Measurements from ENCODE around the gene MAPRE3. TPM values are rescaled to one million over a fixed set of nuclear protein-coding genes. Genes with fewer than 3 reads are reported as not detected.

Gene MAPRE3
- total and polyA plus RNA-seq, 9 of the 15 experiments (the other 6 are each of a cell fraction or from before 2014, with no cell fraction given), result 0.70 to 43.2 (median 12.6) TPM

DNA sequence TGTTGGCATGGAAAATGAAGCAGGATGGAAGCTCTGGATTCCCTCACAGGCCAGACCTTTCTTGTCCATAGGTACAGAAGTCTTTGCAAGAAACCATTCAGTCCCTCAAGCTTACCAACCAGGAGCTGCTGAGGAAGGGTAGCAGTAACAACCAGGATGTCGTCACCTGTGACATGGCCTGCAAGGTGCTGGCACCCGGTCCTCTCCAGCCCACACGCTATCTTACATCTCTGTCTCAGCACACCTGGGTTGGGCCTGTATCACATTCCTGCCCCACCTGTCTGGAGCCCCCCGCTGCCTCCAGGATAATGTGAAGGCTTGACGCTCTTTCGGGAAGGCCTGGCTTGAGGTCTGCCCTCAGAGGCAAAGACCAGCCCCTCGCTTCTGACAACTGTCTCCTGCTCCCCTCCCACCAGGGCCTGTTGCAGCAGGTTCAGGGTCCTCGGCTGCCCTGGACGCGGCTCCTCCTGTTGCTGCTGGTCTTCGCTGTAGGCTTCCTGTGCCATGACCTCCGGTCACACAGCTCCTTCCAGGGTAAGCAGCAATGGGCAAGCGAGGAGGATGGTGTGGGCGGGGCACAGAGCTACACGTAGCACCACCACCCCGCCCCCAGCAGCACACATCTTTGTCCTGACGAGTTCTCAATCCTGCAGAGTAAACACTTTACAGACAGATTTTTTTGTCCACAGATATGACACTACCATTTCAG is 68.3 kb downstream of the MAPRE3 start:
- Histone ChIP-seq H3K36me3 (ENCODE audit: control insufficient read depth, insufficient read depth, low read length) (peaks cover 98% of the 10 kb centered on the region), H3K9me1 (ENCODE audit: control insufficient read depth, insufficient read depth, low read length) (peaks cover 8% of the 10 kb centered on the region), H2AFZ (ENCODE audit: low read depth, low read length) (no peak overlapping the region), H3K9ac (ENCODE audit: insufficient read depth in 1 of 2, low read depth in 2 of 2, low read length in 2 of 2) (peak overlapping the region in 1 of 2 experiments; percentile 11; a peak in 1 of 4 replicates), H3K4me3 (no peak overlapping the region), H3K9me3 (replicated peaks; ENCODE audit: control insufficient read depth, insufficient read depth, low read depth, low read length) (no peaks in the 10 kb centered on the region), H3K27ac (ENCODE audit: extremely low read depth, low read depth, low read length) (no peak overlapping the region), H3K27me3 (ENCODE audit: control insufficient read depth in 2 of 2, insufficient read depth in 2 of 2, low read length in 2 of 2) (no peaks in the 10 kb centered on the region), H3K4me1 (replicated peaks in 1 of 2; ENCODE audit: control insufficient read depth in 2 of 2, insufficient read depth in 2 of 2, low read length in 2 of 2) (peaks cover 4 to 6% of the 10 kb centered on the region in 2 experiments; a peak in 3 of 5 replicates), H3K79me2 (ENCODE audit: control insufficient read depth, insufficient read depth, low read length) (peaks cover 19% of the 10 kb centered on the region), H4K20me1 (replicated peaks; ENCODE audit: control insufficient read depth, insufficient read depth, low read length) (no peaks in the 10 kb centered on the region), H3K4me2 (ENCODE audit: insufficient read depth, low read length) (no peak overlapping the region)
- intact Hi-C loops (cut with micrococcal nuclease) (no loop called here), in situ Hi-C loops (cut with MboI) (no loop called here)
- no peak for TF ChIP-seq MIER1 (IDR thresholded peaks at IDR 0.05; ENCODE audit: low read depth)
- peak; percentile 49; the same call in 1 of the 2 replicates for TF ChIP-seq POLR2G (IDR thresholded peaks at IDR 0.05; ENCODE audit: low read depth, low read length)
- FAIRE-seq (no peak), DNase-seq (ENCODE audit: extremely low read depth in 1 of 4, low spot score in 3 of 4) (no peak), ATAC-seq (no peak)
- POLR2A ChIA-PET, result interaction anchor here (0.7 to 1.7 kb wide), 11 partner anchors 9 to 195 kb away, joined by 3 to 6 read pairs (median 3); partner anchors contain the start of gene AGBL5
- 81% methylated on average over 14 of the region's 17 CpGs for WGBS (ENCODE audit: insufficient coverage, low coverage, missing lambda C conversion rate)
- CTCF ChIA-PET (ENCODE audit: low intra/inter-chr PET ratio), result no interaction called here
- BruUV-seq (replicated peaks), result no TSS peak

DNA sequence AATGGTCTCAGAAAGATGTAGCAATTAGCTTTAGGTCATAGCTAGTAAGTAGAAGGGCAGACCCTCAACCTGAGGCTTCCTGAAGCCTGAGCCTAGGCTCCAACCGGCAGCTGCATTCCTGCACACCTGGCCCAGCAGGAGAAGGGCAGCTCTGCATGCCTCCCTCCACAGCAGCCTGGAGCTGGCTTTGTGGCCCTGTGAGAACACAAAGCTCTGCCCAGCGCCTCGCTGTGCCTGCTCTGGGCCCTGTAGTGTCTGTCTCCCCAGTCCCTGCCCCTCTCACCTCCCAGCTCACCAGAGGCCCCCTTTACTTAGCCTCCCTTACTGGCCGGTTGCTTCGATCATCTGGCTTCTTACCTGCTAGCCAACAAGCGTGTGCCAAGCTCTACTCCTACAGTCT is 69.0 kb downstream of the MAPRE3 start:
- ATAC-seq (no peak), DNase-seq (ENCODE audit: extremely low read depth in 1 of 4, low spot score in 3 of 4) (no peak), FAIRE-seq (no peak)
- Histone ChIP-seq H3K9ac (ENCODE audit: insufficient read depth in 1 of 2, low read depth in 2 of 2, low read length in 2 of 2) (0 out of 4 replicates have a peak overlapping the region, but pooled peaks of 1 of the 2 experiments have one; percentile 38), H3K4me3 (no peak overlapping the region), H3K27ac (ENCODE audit: extremely low read depth, low read depth, low read length) (no peak overlapping the region), H2AFZ (ENCODE audit: low read depth, low read length) (no peak overlapping the region), H3K9me1 (ENCODE audit: control insufficient read depth, insufficient read depth, low read length) (peaks cover 9% of the 10 kb centered on the region), H3K4me2 (ENCODE audit: insufficient read depth, low read length) (no peak overlapping the region), H3K79me2 (ENCODE audit: control insufficient read depth, insufficient read depth, low read length) (peaks cover 12% of the 10 kb centered on the region), H3K27me3 (ENCODE audit: control insufficient read depth in 2 of 2, insufficient read depth in 2 of 2, low read length in 2 of 2) (no peaks in the 10 kb centered on the region), H4K20me1 (replicated peaks; ENCODE audit: control insufficient read depth, insufficient read depth, low read length) (no peaks in the 10 kb centered on the region), H3K36me3 (ENCODE audit: control insufficient read depth, insufficient read depth, low read length) (peaks cover 91% of the 10 kb centered on the region), H3K9me3 (replicated peaks; ENCODE audit: control insufficient read depth, insufficient read depth, low read depth, low read length) (no peaks in the 10 kb centered on the region), H3K4me1 (replicated peaks in 1 of 2; ENCODE audit: control insufficient read depth in 2 of 2, insufficient read depth in 2 of 2, low read length in 2 of 2) (no peaks in the 10 kb centered on the region; a peak in 2 of 5 replicates)
- WGBS (ENCODE audit: insufficient coverage, low coverage, missing lambda C conversion rate), result 90% methylated on average over 6 of the region's 6 CpGs
- ChIA-PET CTCF (ENCODE audit: low intra/inter-chr PET ratio) (no interaction called here), POLR2A (interaction anchor here (0.6 to 1.8 kb wide), 14 partner anchors 10 to 653 kb away, joined by 3 to 7 read pairs (median 3); partner anchors contain the start of genes AGBL5 and KHK)
- intact Hi-C loops (cut with micrococcal nuclease) (no loop called here), in situ Hi-C loops (cut with MboI) (no loop called here)
- TF ChIP-seq, protein P1, sequence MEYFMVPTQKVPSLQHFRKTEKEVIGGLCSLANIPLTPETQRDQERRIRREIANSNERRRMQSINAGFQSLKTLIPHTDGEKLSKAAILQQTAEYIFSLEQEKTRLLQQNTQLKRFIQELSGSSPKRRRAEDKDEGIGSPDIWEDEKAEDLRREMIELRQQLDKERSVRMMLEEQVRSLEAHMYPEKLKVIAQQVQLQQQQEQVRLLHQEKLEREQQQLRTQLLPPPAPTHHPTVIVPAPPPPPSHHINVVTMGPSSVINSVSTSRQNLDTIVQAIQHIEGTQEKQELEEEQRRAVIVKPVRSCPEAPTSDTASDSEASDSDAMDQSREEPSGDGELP (CRISPR knock-in tag; IDR thresholded peaks at IDR 0.05; ENCODE audit: borderline replicate concordance), result 0 out of 2 replicates have a peak, but pooled peaks have one; percentile 11
- TF ChIP-seq RBM22 (IDR thresholded peaks at IDR 0.05; ENCODE audit: low read depth, low read length, poor library complexity, severe bottlenecking) (peak; percentile 26), TCF3 (CRISPR knock-in tag; IDR thresholded peaks at IDR 0.05) (no peak), RBFOX2 (IDR thresholded peaks at IDR 0.05; ENCODE audit: low read depth, low read length) (peak; percentile 15), ZNF12 (CRISPR knock-in tag; IDR thresholded peaks at IDR 0.05) (no peak), SMAD1 (IDR thresholded peaks at IDR 0.05; ENCODE audit: low read depth, low read length, partially characterized antibody) (no peak), ZFP30 (CRISPR knock-in tag; IDR thresholded peaks at IDR 0.05; ENCODE audit: borderline replicate concordance) (no peak)
- no TSS peak for BruUV-seq (replicated peaks)

Data from K562 (cell line).